Psoas muscle (tissue), 8 donors: ENCODE measurements around the gene GLI3. TPM values are rescaled to one million over a fixed set of nuclear protein-coding genes. Genes with fewer than 3 reads are reported as not detected.

Source experiments
- ATAC-seq, 4 donors: fragments of 200-7000 bp; cut with Tn5 transposase; one replicate each; pipeline ENCODE4 v1.9.1; 2020; ENCODE audit warnings: moderate library complexity in 3 of 4, mild to moderate bottlenecking in 2 of 4
- DNase-seq, 2 donors: peaks; one replicate each; pipeline ENCODE4 v3.0.0-alpha.2; 2020
- H3K27ac ChIP-seq: fragments of 200-600 bp; one replicate; pipeline ENCODE4 v1.8.0; 2022
- H3K27me3 ChIP-seq, 3 donors: fragments of 200-600 bp in 1 of 3; one replicate each; pipeline versions ENCODE4 v1.6.1 to v1.8.0; 2013 to 2022; ENCODE audit warnings: low read length in 2 of 3, mild to moderate bottlenecking in 2 of 3, moderate library complexity in 1 of 3; ENCODE audit not compliant: insufficient read depth in 3 of 3
- H3K36me3 ChIP-seq, 2 donors: fragments of 200-600 bp in 1 of 2; one replicate each; pipeline versions ENCODE4 v1.6.1 to v1.8.0; 2013 to 2022; ENCODE audit warnings: low read depth in 1 of 2, mild to moderate bottlenecking in 1 of 2, moderate library complexity in 1 of 2; ENCODE audit not compliant: insufficient read depth in 1 of 2
- H3K4me1 ChIP-seq: fragments of 200-600 bp; one replicate; pipeline ENCODE4 v1.8.0; 2022
- H3K4me3 ChIP-seq: fragments of 200-600 bp; one replicate; pipeline ENCODE4 v1.8.0; 2022; ENCODE audit warnings: mild to moderate bottlenecking
- H3K9me3 ChIP-seq: fragments of 200-600 bp; one replicate; pipeline ENCODE4 v1.8.0; 2022
- WGBS, 3 donors: extraction: QIAGEN DNeasy Blood & Tissue Kit; methylation state at CpG; one replicate each; pipeline versions ENCODE4 v1.1.6 to v1.1.7; 2013; 5-methylcytosine and 5-hydroxymethylcytosine counted together
- intact Hi-C, 2 donors: fragments of 100-400 bp; cut with DNase I; formaldehyde crosslinking; loops; one replicate each; pipeline versions ENCODE4 v1.11.0 to v1.14.2; 2022
- polyA plus RNA-seq, 3 donors: library from polyadenylated mRNA; stranded (reverse); fragments of 200-250 nt; gene quantifications; one replicate each; pipeline ENCODE4 v1.2.3, GENCODE V29; 2013
- total RNA-seq, 4 donors: library from RNA; stranded (reverse); fragmentation: NEBNext Ultra II Directional in 2 of 4; extraction: Animal tissue kit (Norgen Biotek cat#: 25700) in 2 of 4; gene quantifications; one replicate each; pipeline versions ENCODE4 v1.2.1 to v1.2.4, GENCODE V29; 2021 to 2023
- TF ChIP-seq, protein P1 (sequence below): fragments of 200-600 bp; IDR thresholded peaks from one replicate; pipeline ENCODE4 v1.8.0; 2022; ENCODE audit warnings: antibody characterized with exemption
- donor health status: healthy with polysubstance abuse.
- donor health status: DM: no; HTN: no; CAD: no; lungs with moderate emphysema.
- donor health status: Bipolar disorder and iron deficiency.
- donor health status: healthy.
- donor health status: DM: yes; HTN: yes; CAD: no.
- donor health status: DM: no; HTN: no; CAD: no.
- donor health status: DM: no; HTN: no; CAD: no.
- donor health status: DM: yes; HTN: yes; CAD: no.

GLI3 gene
- total and polyA plus RNA-seq, 7 donors = 0.24 to 4.9 (median 3.2) TPM

DNA sequence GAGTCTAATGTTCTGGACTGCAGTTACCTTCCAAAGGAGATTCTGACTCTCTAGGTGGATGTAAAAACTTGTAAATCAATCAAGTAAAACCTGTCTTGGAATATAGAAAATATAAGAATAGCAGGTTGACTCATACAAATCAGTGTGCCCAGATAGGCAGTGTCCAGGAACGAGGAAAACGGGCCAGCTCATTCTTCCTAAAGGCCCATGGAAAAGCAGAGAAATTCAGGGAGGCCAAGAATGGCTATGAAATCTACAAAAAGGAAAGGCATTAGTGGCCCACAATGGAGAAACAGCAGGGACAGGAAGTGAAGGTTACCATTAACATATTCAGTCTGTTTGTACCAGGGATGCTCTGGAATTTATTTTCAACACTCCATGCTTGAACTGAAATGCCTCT, 14.9 kb downstream of the GLI3 start:
- Histone ChIP-seq H3K36me3 (no peaks in the 10 kb centered on the region), H3K9me3 (no peaks in the 10 kb centered on the region), H3K4me3 (no peak overlapping the region), H3K27me3 (peaks cover 0 to 3% (median 0%) of the 10 kb centered on the region in 3 donors), H3K27ac (no peak overlapping the region), H3K4me1 (no peaks in the 10 kb centered on the region)
- no peak for ATAC-seq
- no peak for DNase-seq
- TF ChIP-seq, protein P1, sequence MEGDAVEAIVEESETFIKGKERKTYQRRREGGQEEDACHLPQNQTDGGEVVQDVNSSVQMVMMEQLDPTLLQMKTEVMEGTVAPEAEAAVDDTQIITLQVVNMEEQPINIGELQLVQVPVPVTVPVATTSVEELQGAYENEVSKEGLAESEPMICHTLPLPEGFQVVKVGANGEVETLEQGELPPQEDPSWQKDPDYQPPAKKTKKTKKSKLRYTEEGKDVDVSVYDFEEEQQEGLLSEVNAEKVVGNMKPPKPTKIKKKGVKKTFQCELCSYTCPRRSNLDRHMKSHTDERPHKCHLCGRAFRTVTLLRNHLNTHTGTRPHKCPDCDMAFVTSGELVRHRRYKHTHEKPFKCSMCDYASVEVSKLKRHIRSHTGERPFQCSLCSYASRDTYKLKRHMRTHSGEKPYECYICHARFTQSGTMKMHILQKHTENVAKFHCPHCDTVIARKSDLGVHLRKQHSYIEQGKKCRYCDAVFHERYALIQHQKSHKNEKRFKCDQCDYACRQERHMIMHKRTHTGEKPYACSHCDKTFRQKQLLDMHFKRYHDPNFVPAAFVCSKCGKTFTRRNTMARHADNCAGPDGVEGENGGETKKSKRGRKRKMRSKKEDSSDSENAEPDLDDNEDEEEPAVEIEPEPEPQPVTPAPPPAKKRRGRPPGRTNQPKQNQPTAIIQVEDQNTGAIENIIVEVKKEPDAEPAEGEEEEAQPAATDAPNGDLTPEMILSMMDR = no peak
- intact Hi-C loops = no loop called here
- WGBS, 3 donors = 93 to 97% (median 93%) methylated on average over 2 of the region's 2 CpGs

DNA sequence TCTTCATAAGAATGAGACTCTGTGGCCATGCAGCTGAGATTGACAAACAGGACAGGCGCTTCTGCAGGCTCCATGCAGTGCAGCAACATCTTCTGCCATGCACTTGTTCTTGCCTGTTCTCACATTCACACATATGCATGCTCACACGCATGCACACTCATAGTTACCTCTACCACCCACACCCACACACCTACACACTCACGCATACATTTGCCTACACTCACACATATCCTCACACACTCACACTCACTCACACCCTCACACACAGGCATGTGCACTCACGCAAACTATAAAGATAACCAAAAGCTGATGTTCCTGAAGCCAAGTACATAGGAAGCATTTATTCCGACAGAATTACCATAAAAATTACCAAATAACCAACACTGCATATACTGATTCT, 15.7 kb downstream of the GLI3 start:
- no peak overlapping the region for H3K27ac ChIP-seq
- no peaks in the 10 kb centered on the region for H3K27me3 ChIP-seq
- no peak for DNase-seq
- no peak for ATAC-seq
- H3K36me3 ChIP-seq = no peaks in the 10 kb centered on the region
- WGBS, 3 donors = 95 to 96% (median 96%) methylated on average over 5 of the region's 5 CpGs
- no peaks in the 10 kb centered on the region for H3K4me1 ChIP-seq
- TF ChIP-seq, protein P1 = no peak
- no peaks in the 10 kb centered on the region for H3K9me3 ChIP-seq
- H3K4me3 ChIP-seq = no peak overlapping the region
- intact Hi-C loops = no loop called here

DNA sequence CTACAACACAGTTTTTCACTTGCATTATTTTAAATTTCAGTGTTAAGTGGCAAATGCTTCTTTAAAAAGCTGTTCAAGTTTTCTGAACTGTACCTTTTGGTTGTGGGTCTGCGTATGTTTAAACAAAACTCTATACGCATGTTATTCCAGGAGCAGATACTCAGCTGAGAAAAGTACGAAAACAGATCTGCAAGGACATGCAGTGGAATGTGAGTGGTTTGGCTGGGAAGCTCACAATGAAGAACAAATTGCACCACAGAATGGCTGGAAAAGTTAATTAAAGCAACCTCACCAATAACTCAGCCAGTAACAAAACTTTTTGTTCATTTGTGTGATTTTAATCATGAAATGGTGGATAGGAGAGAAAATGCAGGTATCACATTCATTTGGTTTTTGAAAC, 17.6 kb downstream of the GLI3 start:
- Histone ChIP-seq H3K4me1 (no peaks in the 10 kb centered on the region), H3K4me3 (no peak overlapping the region), H3K36me3 (no peaks in the 10 kb centered on the region), H3K9me3 (no peaks in the 10 kb centered on the region), H3K27me3 (no peaks in the 10 kb centered on the region), H3K27ac (no peak overlapping the region)
- ATAC-seq = peak in 1 of 4 donors; percentile 60
- TF ChIP-seq, protein P1 = no peak
- 52 to 89% (median 67%) methylated on average over 3 of the region's 3 CpGs for WGBS, 3 donors
- DNase-seq = no peak
- intact Hi-C loops = no loop called here

DNA sequence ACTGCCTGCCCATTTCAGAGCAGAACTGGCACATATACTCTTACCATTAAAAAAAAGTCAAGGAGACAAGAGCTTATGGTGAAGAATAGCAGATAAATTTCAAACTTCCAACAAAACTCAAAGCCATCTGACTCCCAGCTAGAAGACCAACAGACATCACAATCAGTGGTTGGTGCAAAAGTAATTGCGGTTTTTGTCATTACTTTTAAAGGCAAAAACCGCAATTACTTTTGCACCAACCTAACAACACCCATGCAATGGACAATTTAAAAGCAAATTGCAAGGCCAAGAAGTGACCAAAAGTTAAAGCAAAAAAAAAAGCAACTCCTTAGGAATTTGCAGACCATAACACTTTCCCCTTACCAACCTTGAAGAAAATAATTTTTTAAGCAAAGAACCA, 18.8 kb downstream of the GLI3 start:
- Histone ChIP-seq H3K4me1 (no peaks in the 10 kb centered on the region), H3K9me3 (no peaks in the 10 kb centered on the region), H3K4me3 (no peak overlapping the region), H3K27me3 (no peaks in the 10 kb centered on the region), H3K27ac (no peak overlapping the region), H3K36me3 (no peaks in the 10 kb centered on the region)
- DNase-seq (no peak), ATAC-seq (no peak)
- WGBS, 3 donors = 89 to 96% (median 89%) methylated on average over 2 of the region's 2 CpGs
- intact Hi-C loops = no loop called here
- TF ChIP-seq, protein P1 = no peak

DNA sequence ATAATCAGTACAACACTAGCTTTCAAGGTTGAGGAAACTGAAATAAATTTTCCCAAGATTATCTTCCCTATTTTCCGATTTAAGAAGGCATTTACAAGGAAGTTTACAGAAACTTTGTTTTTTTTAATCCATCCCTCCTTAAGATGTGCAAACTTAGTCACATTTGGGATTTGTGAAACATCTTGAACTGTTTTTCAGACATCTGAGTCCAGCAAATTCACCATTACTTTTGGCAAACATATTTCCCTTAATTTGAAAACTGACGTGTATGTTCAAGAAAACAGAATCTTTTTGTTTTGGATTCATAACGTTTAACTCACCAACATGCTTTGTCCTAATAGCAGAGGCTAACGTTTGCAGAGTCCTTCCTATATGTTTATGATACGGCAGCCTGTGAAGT, 19.5 kb downstream of the GLI3 start:
- TF ChIP-seq, protein P1 = no peak
- 66 to 72% (median 66%) methylated on average over 5 of the region's 5 CpGs for WGBS, 3 donors
- Histone ChIP-seq H3K4me1 (no peaks in the 10 kb centered on the region), H3K4me3 (no peak overlapping the region), H3K36me3 (no peaks in the 10 kb centered on the region), H3K27me3 (no peaks in the 10 kb centered on the region), H3K27ac (no peak overlapping the region), H3K9me3 (no peaks in the 10 kb centered on the region)
- DNase-seq (no peak), ATAC-seq (no peak)
- intact Hi-C loops = no loop called here
